HEK293 (cell line): ENCODE measurements around the gene IL24.

Experiments
- CTCF ChIA-PET: fragments of 350-600 bp; formaldehyde crosslinking; extraction: SDS; loops from one replicate; lab custom pipeline; 2021; ENCODE audit warnings: antibody characterized with exemption; lab: Yijun Ruan, JAX
- POLR2A ChIA-PET: fragments of 300-600 bp; formaldehyde crosslinking; extraction: SDS; loops from one replicate; lab custom pipeline; 2020; ENCODE audit warnings: antibody characterized with exemption, inconsistent platforms; lab: Yijun Ruan, JAX
- H3K27ac ChIP-seq: fragments of 200-500 bp; sonication (Bioruptor generic); 2 replicates; pipeline ENCODE4 v1.5.1; 2014; ENCODE audit warnings: low read depth, low read length, control low read depth, inconsistent platforms; ENCODE audit errors: extremely low read depth
- H3K36me3 ChIP-seq, 2 experiments: fragments of 200-500 bp in 1 of 2; sonication (Bioruptor generic) in 1 of 2; 1 replicate in 1 of 2; 2 replicates in 1 of 2; pipeline ENCODE4 v1.5.1; 2014 to 2017; ENCODE audit warnings: inconsistent platforms in 2 of 2, low read length in 2 of 2; ENCODE audit not compliant: control insufficient read depth in 2 of 2, insufficient read depth in 1 of 2
- H3K4me1 ChIP-seq: fragments of 200-500 bp; sonication (Bioruptor generic); 2 replicates; pipeline ENCODE4 v1.5.1; 2014; ENCODE audit warnings: mild to moderate bottlenecking, low read length, inconsistent platforms; ENCODE audit not compliant: control insufficient read depth, insufficient read depth
- H3K4me3 ChIP-seq: 2 replicates; pipeline ENCODE4 v1.5.1; 2011; ENCODE audit warnings: low read depth, mild to moderate bottlenecking, control low read depth, low read length, moderate library complexity
- H3K9me3 ChIP-seq: fragments of 200-500 bp; sonication (Bioruptor generic); 2 replicates; pipeline ENCODE4 v1.5.1; 2014; ENCODE audit warnings: low read depth, low read length, inconsistent platforms; ENCODE audit not compliant: control insufficient read depth, insufficient read depth
- FEZF1 ChIP-seq: fragments of 450-650 bp; formaldehyde crosslinking; IDR thresholded peaks from 2 replicates; pipeline ENCODE4 v1.5.1; 2016; ENCODE audit warnings: missing biosample characterization, missing genetic modification characterization
- KLF8 ChIP-seq: fragments of 450-650 bp; formaldehyde crosslinking; IDR thresholded peaks from 2 replicates; pipeline ENCODE4 v1.5.1; 2016; ENCODE audit warnings: missing biosample characterization, missing genetic modification characterization
- MEIS1 ChIP-seq: sonication (generic); formaldehyde crosslinking; IDR thresholded peaks from 2 replicates; pipeline ENCODE4 v1.8.1; 2022; ENCODE audit warnings: missing genetic modification reagents, mild to moderate bottlenecking, borderline replicate concordance
- RBAK ChIP-seq: fragments of 450-650 bp; formaldehyde crosslinking; IDR thresholded peaks from 2 replicates; pipeline ENCODE4 v1.5.1; 2016; ENCODE audit warnings: missing biosample characterization, missing genetic modification characterization
- REPIN1 ChIP-seq: fragments of 450-650 bp; formaldehyde crosslinking; IDR thresholded peaks from 2 replicates; pipeline ENCODE4 v1.5.1; 2017; ENCODE audit warnings: missing biosample characterization, missing genetic modification characterization, low read depth
- REST ChIP-seq: fragments of 450-650 bp; formaldehyde crosslinking; IDR thresholded peaks from 2 replicates; pipeline ENCODE4 v1.5.1; 2016; ENCODE audit warnings: missing biosample characterization, missing genetic modification characterization
- SP2 ChIP-seq: fragments of 450-650 bp; formaldehyde crosslinking; IDR thresholded peaks from 2 replicates; pipeline ENCODE4 v1.5.1; 2016; ENCODE audit warnings: missing biosample characterization, missing genetic modification characterization
- ZBTB10 ChIP-seq: fragments of 450-650 bp; formaldehyde crosslinking; IDR thresholded peaks from 2 replicates; pipeline ENCODE4 v1.5.1; 2016; ENCODE audit warnings: missing biosample characterization, missing genetic modification characterization
- ZBTB17 ChIP-seq: fragments of 450-650 bp; formaldehyde crosslinking; IDR thresholded peaks from 2 replicates; pipeline ENCODE4 v1.5.1; 2016; ENCODE audit warnings: missing biosample characterization, missing genetic modification characterization
- ZFHX2 ChIP-seq: fragments of 450-650 bp; formaldehyde crosslinking; conservative IDR thresholded peaks from 2 replicates; pipeline ENCODE4 v1.5.1; 2016; ENCODE audit warnings: missing biosample characterization, missing genetic modification characterization
- ZNF121 ChIP-seq: fragments of 450-650 bp; formaldehyde crosslinking; IDR thresholded peaks from 2 replicates; pipeline ENCODE4 v1.5.1; 2016; ENCODE audit warnings: missing biosample characterization, missing genetic modification characterization
- ZNF155 ChIP-seq: fragments of 450-650 bp; formaldehyde crosslinking; IDR thresholded peaks from 2 replicates; pipeline ENCODE4 v1.5.1; 2016; ENCODE audit warnings: missing biosample characterization, missing genetic modification characterization
- ZNF16 ChIP-seq: fragments of 450-650 bp; formaldehyde crosslinking; IDR thresholded peaks from 2 replicates; pipeline ENCODE4 v1.5.1; 2016; ENCODE audit warnings: low read depth, missing biosample characterization, missing genetic modification characterization
- ZNF211 ChIP-seq: fragments of 450-650 bp; formaldehyde crosslinking; IDR thresholded peaks from 2 replicates; pipeline ENCODE4 v1.5.1; 2016; ENCODE audit warnings: low read depth, missing biosample characterization, missing genetic modification characterization
- ZNF280D ChIP-seq: fragments of 450-650 bp; formaldehyde crosslinking; IDR thresholded peaks from 2 replicates; pipeline ENCODE4 v1.5.1; 2016; ENCODE audit warnings: missing biosample characterization, missing genetic modification characterization
- ZNF585B ChIP-seq: fragments of 450-650 bp; formaldehyde crosslinking; IDR thresholded peaks from 2 replicates; pipeline ENCODE4 v1.5.1; 2016; ENCODE audit warnings: missing biosample characterization, missing genetic modification characterization
- ZNF596 ChIP-seq: fragments of 450-650 bp; IDR thresholded peaks from 2 replicates; pipeline ENCODE4 v1.5.0; 2018; ENCODE audit warnings: missing biosample characterization, mild to moderate bottlenecking, missing genetic modification characterization, moderate library complexity
- ZNF645 ChIP-seq: fragments of 450-650 bp; formaldehyde crosslinking; IDR thresholded peaks from 2 replicates; pipeline ENCODE4; 2016; ENCODE audit warnings: missing biosample characterization, missing genetic modification characterization
- ZNF692 ChIP-seq: fragments of 450-650 bp; formaldehyde crosslinking; IDR thresholded peaks from 2 replicates; pipeline ENCODE4 v1.5.1; 2016; ENCODE audit warnings: missing biosample characterization, missing genetic modification characterization
- ZNF701 ChIP-seq: fragments of 450-650 bp; formaldehyde crosslinking; IDR thresholded peaks from 2 replicates; pipeline ENCODE4 v1.5.1; 2016; ENCODE audit warnings: missing biosample characterization, missing genetic modification characterization
- ZNF768 ChIP-seq: fragments of 450-650 bp; formaldehyde crosslinking; IDR thresholded peaks from 2 replicates; pipeline ENCODE4 v1.5.1; 2018; ENCODE audit warnings: missing biosample characterization, mild to moderate bottlenecking, missing genetic modification characterization

The IL24 gene

GRCh38 chr1:206880314-206880713 lies 16.9 kb upstream of the IL24 start (continued):
- TF ChIP-seq REPIN1 (tag by site-specific recombination) (no peak), RBAK (tag by site-specific recombination) (no peak), ZNF155 (tag by site-specific recombination) (no peak), ZNF585B (tag by site-specific recombination) (no peak), ZNF211 (tag by site-specific recombination) (no peak)

GRCh38 chr1:206882555-206882954 lies 14.7 kb upstream of the IL24 start:
- POLR2A ChIA-PET = no interaction called here
- H3K4me1 ChIP-seq = no peaks in the 10 kb centered on the region
- H3K27ac ChIP-seq = no peak overlapping the region
- H3K36me3 ChIP-seq = no peaks in the 10 kb centered on the region
- CTCF ChIA-PET = interaction anchor here (0.6 to 3.1 kb wide), 4 partner anchors 9 to 75 kb away, joined by 3 to 10 read pairs (median 7); partner anchors contain the start of gene IL20
- H3K9me3 ChIP-seq = no peaks in the 10 kb centered on the region
- H3K4me3 ChIP-seq = no peak overlapping the region
- TF ChIP-seq ZFHX2 (tag by site-specific recombination) = no peak
- no peak for TF ChIP-seq SP2 (tag by site-specific recombination)
- no peak for TF ChIP-seq ZNF596 (tag by site-specific recombination)
- TF ChIP-seq FEZF1 (tag by site-specific recombination) = no peak
- no peak for TF ChIP-seq ZBTB17 (tag by site-specific recombination)
- no peak for TF ChIP-seq KLF8 (tag by site-specific recombination)

GRCh38 chr1:206883160-206883559 lies 14.1 kb upstream of the IL24 start:
- H3K27ac ChIP-seq = no peak overlapping the region
- H3K4me1 ChIP-seq = no peaks in the 10 kb centered on the region
- H3K4me3 ChIP-seq = no peak overlapping the region
- CTCF ChIA-PET = interaction anchor here (0.6 to 3.1 kb wide), 7 partner anchors 8 to 195 kb away, joined by 3 to 10 read pairs (median 4); partner anchors contain the start of gene IL20
- no peaks in the 10 kb centered on the region for H3K36me3 ChIP-seq
- POLR2A ChIA-PET = no interaction called here
- H3K9me3 ChIP-seq = no peaks in the 10 kb centered on the region
- TF ChIP-seq ZNF280D (no peak), MEIS1 (CRISPR knock-in tag) (no peak), ZBTB10 (tag by site-specific recombination) (no peak), ZNF768 (tag by site-specific recombination) (no peak), REST (tag by site-specific recombination) (no peak), ZNF701 (no peak), REPIN1 (tag by site-specific recombination) (no peak), ZNF121 (no peak), ZNF16 (no peak), ZNF645 (tag by site-specific recombination) (no peak), ZNF692 (no peak)
